Breast epithelium (tissue), 3 donors: ENCODE results near the gene CACNA1A.

Source experiments
- CTCF ChIP-seq, 3 donors: fragments of 450-650 bp; IDR thresholded peaks; one replicate each; pipeline ENCODE4 v1.5.1; 2016 to 2017; ENCODE audit warnings: antibody characterized with exemption in 3 of 3, mild to moderate bottlenecking in 3 of 3, moderate library complexity in 3 of 3
- POLR2A ChIP-seq: fragments of 450-650 bp; IDR thresholded peaks from one replicate; pipeline ENCODE4 v1.6.1; 2016; ENCODE audit warnings: antibody characterized with exemption, mild to moderate bottlenecking, moderate library complexity

GRCh38 chr19:13493516-13494310, 12.6 kb downstream of the CACNA1A start:
- TF ChIP-seq CTCF (IDR thresholded peaks at IDR 0.05) (no peak), POLR2A (no peak)
